NT2/D1 (cell line): Measurements from ENCODE around the gene IGFBPL1.

Experiments
- YY1 ChIP-seq: IDR thresholded peaks from 2 replicates; pipeline ENCODE4 v1.6.1; 2011; ENCODE audit not compliant: insufficient read length, insufficient read depth
- ZNF274 ChIP-seq: IDR thresholded peaks from 2 replicates; pipeline ENCODE4 v1.6.1; 2011; ENCODE audit warnings: mild to moderate bottlenecking, low read depth, low read length

- no peak for TF ChIP-seq ZNF274
- no peak for TF ChIP-seq YY1
Measured at GRCh38 chr9:38393128-38393796, 31.0 kb downstream of the IGFBPL1 start.
